ENCODE results near the gene IL13RA1.
A peak's percentile ranks its signal among the peaks of the same experiment; 100 is the strongest.
"Not testable (repeated sequence)": the region's sequence is repeated elsewhere in the genome, so short reads cannot be mapped to it uniquely, and the experiment has no call there.

IL13RA1 gene

DNA sequence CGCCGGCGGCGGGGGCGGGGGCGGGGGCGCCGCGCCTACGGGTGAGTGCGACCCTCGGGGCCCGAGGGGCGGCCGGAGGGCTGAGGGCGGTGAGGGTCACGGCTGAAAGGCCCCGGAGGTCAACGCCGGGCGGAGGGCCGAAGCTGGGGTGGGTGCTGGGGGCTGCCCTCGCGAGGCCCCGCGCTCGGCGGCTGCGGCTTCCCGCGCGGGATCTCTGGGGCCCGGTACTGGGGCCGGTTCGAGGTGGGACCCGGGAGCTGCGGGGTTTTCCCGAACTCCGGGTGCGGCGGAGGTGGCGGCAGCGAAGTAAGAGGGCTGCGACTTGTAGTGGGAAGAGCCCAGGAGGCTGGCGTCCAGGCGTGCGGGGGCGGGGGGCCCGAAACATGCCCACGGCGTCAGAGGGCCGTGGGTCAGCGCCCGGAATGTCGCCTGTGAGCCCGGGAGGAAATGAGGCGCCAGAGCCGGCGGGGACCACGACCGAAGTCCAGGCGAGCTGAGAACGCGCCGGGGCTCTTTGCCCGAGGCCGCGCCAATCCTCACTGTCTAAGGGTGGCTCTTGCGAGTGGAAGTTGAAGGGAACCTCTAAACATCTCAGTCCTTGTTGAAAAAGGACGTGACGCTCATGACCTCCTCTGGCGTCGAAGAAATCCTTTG, 407 bp downstream of the IL13RA1 start:
- DNase-seq = no peak

DNA sequence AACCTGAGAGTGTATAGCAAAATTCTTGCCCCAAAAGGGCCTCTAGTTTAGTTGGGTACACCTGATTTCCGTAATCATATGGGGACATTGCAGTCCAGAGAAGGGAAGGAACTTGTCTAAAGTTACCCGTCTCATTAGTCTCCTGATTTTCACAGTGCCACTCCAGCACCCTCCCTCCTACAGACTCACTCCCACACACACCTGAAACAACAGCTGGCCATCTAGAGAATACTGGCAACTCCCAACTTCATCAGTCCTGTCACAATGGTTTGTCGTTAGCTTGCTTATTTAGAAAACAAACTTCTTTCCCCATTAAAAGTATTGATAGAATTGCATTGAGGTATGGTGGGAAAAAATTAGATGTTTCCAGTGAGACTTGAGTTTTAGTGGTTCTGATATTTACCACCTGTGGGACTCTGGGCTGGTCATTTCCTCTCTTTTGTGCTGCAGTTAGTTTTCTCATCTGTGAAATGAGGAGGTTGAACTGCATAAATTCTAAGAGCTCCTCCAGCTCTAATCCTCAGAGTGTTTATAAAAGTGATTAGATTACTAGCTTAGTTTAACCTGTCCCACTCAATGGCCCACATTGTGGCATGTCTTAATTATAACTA, 1.7 kb downstream of the IL13RA1 start:
- Histone ChIP-seq H3F3A (ENCODE audit: insufficient read depth, low read length) (no peaks in the 10 kb centered on the region), H3K4me2 (ENCODE audit: low read depth, low read length) (no peak overlapping the region), H3K36me3 (replicated peaks; ENCODE audit: insufficient read depth, low read length) (no peaks in the 10 kb centered on the region), H2AFZ (ENCODE audit: low read length) (no peak overlapping the region), H3K4me3 (ENCODE audit: low read length) (no peak overlapping the region), H3K9me3 (replicated peaks; ENCODE audit: insufficient read depth, low read length) (no peaks in the 10 kb centered on the region), H3K9ac (ENCODE audit: low read length) (no peak overlapping the region), H3K79me2 (ENCODE audit: low read length) (no peaks in the 10 kb centered on the region), H4K20me1 (ENCODE audit: insufficient read depth, low read length) (no peaks in the 10 kb centered on the region), H3K9me2 (replicated peaks; ENCODE audit: insufficient read depth, low read length) (no peaks in the 10 kb centered on the region), H3K4me1 (ENCODE audit: low read length) (no peaks in the 10 kb centered on the region), H3K27ac (ENCODE audit: low read length) (no peak overlapping the region), H3K27me3 (replicated peaks; ENCODE audit: insufficient read depth, low read length) (no peaks in the 10 kb centered on the region)
- TF ChIP-seq, protein P1, sequence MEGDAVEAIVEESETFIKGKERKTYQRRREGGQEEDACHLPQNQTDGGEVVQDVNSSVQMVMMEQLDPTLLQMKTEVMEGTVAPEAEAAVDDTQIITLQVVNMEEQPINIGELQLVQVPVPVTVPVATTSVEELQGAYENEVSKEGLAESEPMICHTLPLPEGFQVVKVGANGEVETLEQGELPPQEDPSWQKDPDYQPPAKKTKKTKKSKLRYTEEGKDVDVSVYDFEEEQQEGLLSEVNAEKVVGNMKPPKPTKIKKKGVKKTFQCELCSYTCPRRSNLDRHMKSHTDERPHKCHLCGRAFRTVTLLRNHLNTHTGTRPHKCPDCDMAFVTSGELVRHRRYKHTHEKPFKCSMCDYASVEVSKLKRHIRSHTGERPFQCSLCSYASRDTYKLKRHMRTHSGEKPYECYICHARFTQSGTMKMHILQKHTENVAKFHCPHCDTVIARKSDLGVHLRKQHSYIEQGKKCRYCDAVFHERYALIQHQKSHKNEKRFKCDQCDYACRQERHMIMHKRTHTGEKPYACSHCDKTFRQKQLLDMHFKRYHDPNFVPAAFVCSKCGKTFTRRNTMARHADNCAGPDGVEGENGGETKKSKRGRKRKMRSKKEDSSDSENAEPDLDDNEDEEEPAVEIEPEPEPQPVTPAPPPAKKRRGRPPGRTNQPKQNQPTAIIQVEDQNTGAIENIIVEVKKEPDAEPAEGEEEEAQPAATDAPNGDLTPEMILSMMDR (IDR thresholded peaks at IDR 0.05; ENCODE audit: low read length) = no peak
- TF ChIP-seq EZH2 (optimal IDR thresholded peaks at IDR 0.05; ENCODE audit: low read depth, low read length) (no peak), EZH2phosphoT487 (IDR thresholded peaks at IDR 0.05; ENCODE audit: low read length) (no peak)
- DNase-seq = no peak

More for the DNA sequence above, 407 bp downstream of the IL13RA1 start:
- H3F3A ChIP-seq (ENCODE audit: insufficient read depth, low read length) = no peaks in the 10 kb centered on the region
- H3K27me3 ChIP-seq (replicated peaks; ENCODE audit: insufficient read depth, low read length) = no peaks in the 10 kb centered on the region
- no peak overlapping the region for H3K27ac ChIP-seq (ENCODE audit: low read length)
- H3K4me1 ChIP-seq (ENCODE audit: low read length) = peaks cover 8% of the 10 kb centered on the region
- TF ChIP-seq, protein P1 (IDR thresholded peaks at IDR 0.05; ENCODE audit: low read length) = no peak
- H3K36me3 ChIP-seq (replicated peaks; ENCODE audit: insufficient read depth, low read length) = no peaks in the 10 kb centered on the region
- no peaks in the 10 kb centered on the region for H3K9me2 ChIP-seq (replicated peaks; ENCODE audit: insufficient read depth, low read length)
- H4K20me1 ChIP-seq (ENCODE audit: insufficient read depth, low read length) = no peaks in the 10 kb centered on the region
- H3K4me3 ChIP-seq (ENCODE audit: low read length) = peak overlapping the region; percentile 44; the same call in 1 of the 2 replicates
- H3K9ac ChIP-seq (ENCODE audit: low read length) = no peak overlapping the region
- H3K4me2 ChIP-seq (ENCODE audit: low read depth, low read length) = peak overlapping the region; percentile 27; the same call in 1 of the 2 replicates
- H3K79me2 ChIP-seq (ENCODE audit: low read length) = no peaks in the 10 kb centered on the region
- H2AFZ ChIP-seq (ENCODE audit: low read length) = no peak overlapping the region
- H3K9me3 ChIP-seq (replicated peaks; ENCODE audit: insufficient read depth, low read length) = no peaks in the 10 kb centered on the region

GRCh38 chrX:118730500-118731247, 3.3 kb downstream of the IL13RA1 start:
- H3K27me3 ChIP-seq (replicated peaks; ENCODE audit: insufficient read depth, low read length) = no peaks in the 10 kb centered on the region
- no peaks in the 10 kb centered on the region for H3K9me2 ChIP-seq (replicated peaks; ENCODE audit: insufficient read depth, low read length)
- no peak overlapping the region for H3K9ac ChIP-seq (ENCODE audit: low read length)
- no peak overlapping the region for H3K4me2 ChIP-seq (ENCODE audit: low read depth, low read length)
- TF ChIP-seq EZH2 (optimal IDR thresholded peaks at IDR 0.05; ENCODE audit: low read depth, low read length) = no peak
- TF ChIP-seq EZH2phosphoT487 (IDR thresholded peaks at IDR 0.05; ENCODE audit: low read length) = no peak
- TF ChIP-seq, protein P1 (IDR thresholded peaks at IDR 0.05; ENCODE audit: low read length) = no peak
- no peaks in the 10 kb centered on the region for H3K36me3 ChIP-seq (replicated peaks; ENCODE audit: insufficient read depth, low read length)
- no peaks in the 10 kb centered on the region for H3K9me3 ChIP-seq (replicated peaks; ENCODE audit: insufficient read depth, low read length)
- H3K4me3 ChIP-seq (ENCODE audit: low read length) = no peak overlapping the region
- H3K79me2 ChIP-seq (ENCODE audit: low read length) = no peaks in the 10 kb centered on the region
- no peaks in the 10 kb centered on the region for H4K20me1 ChIP-seq (ENCODE audit: insufficient read depth, low read length)
- no peak overlapping the region for H2AFZ ChIP-seq (ENCODE audit: low read length)
- no peaks in the 10 kb centered on the region for H3K4me1 ChIP-seq (ENCODE audit: low read length)
- no peak for DNase-seq
- H3K27ac ChIP-seq (ENCODE audit: low read length) = no peak overlapping the region
- no peaks in the 10 kb centered on the region for H3F3A ChIP-seq (ENCODE audit: insufficient read depth, low read length)

- H2AFZ ChIP-seq (ENCODE audit: low read length); DNase-seq; H3K4me2 ChIP-seq (ENCODE audit: low read depth, low read length); H3K36me3 ChIP-seq (replicated peaks; ENCODE audit: insufficient read depth, low read length); H3K79me2 ChIP-seq (ENCODE audit: low read length); H4K20me1 ChIP-seq (ENCODE audit: insufficient read depth, low read length); H3F3A ChIP-seq (ENCODE audit: insufficient read depth, low read length); H3K9ac ChIP-seq (ENCODE audit: low read length); H3K9me3 ChIP-seq (replicated peaks; ENCODE audit: insufficient read depth, low read length); H3K27ac ChIP-seq (ENCODE audit: low read length); H3K9me2 ChIP-seq (replicated peaks; ENCODE audit: insufficient read depth, low read length); H3K27me3 ChIP-seq (replicated peaks; ENCODE audit: insufficient read depth, low read length); H3K4me3 ChIP-seq (ENCODE audit: low read length); H3K4me1 ChIP-seq (ENCODE audit: low read length): not testable (repeated sequence)
These were observed 5.1 kb downstream of the IL13RA1 start for GRCh38 chrX:118732551-118732950.
